GM12878 (cell line): ENCODE results near the gene GNA14. TPM values are rescaled to one million over a fixed set of nuclear protein-coding genes. Genes with fewer than 3 reads are reported as not detected.

ENCODE experiments used
- ATAC-seq: fragments of 200-7000 bp; cut with Tn5 transposase; 3 replicates; pipeline ENCODE4 v1.9.1; 2020; ENCODE audit warnings: mild to moderate bottlenecking, moderate library complexity
- BruUV-seq: library from RNA; stranded (reverse); fragments of 400-500 nt; replicated peaks from 2 replicates; lab custom pipeline; 2021; lab: Mats Ljungman, UMichigan
- CTCF ChIA-PET: fragments of 300-600 bp; sonication (Branson Sonifier 250); formaldehyde crosslinking; extraction: SDS; loops from one replicate; lab custom pipeline; 2021; ENCODE audit warnings: inconsistent platforms; lab: Yijun Ruan, JAX
- POLR2A ChIA-PET: fragments of 350-600 bp; formaldehyde crosslinking; extraction: SDS; loops from one replicate; lab custom pipeline; 2021; ENCODE audit warnings: inconsistent platforms; lab: Charles Lee
- RAD21 ChIA-PET: fragments of 300-600 bp; sonication (Branson Sonifier 250); formaldehyde crosslinking; loops from one replicate; lab custom pipeline; 2023; ENCODE audit warnings: antibody characterized with exemption; ENCODE audit not compliant: unreplicated experiment; lab: Charles Lee
- SMC1A ChIA-PET: fragments of 300-600 bp; sonication (Branson Sonifier 250); formaldehyde crosslinking; loops from one replicate; lab custom pipeline; 2023; ENCODE audit not compliant: unreplicated experiment, uncharacterized antibody; lab: Charles Lee
- DNase-seq: peaks from one replicate; pipeline ENCODE4 v3.0.0-alpha.2; 2011; ENCODE audit warnings: low read depth, low spot score
- FAIRE-seq: peaks from 3 replicates; lab custom pipeline; 2011; peaks lifted over from hg19 to GRCh38; lab: Jason Lieb, UNC
- H2AFZ ChIP-seq: 2 replicates; pipeline ENCODE4 v1.6.0; 2011; ENCODE audit warnings: low read depth, low read length, control low read depth; ENCODE audit not compliant: control insufficient read depth
- H3K27ac ChIP-seq: 2 replicates; pipeline ENCODE4 v1.5.1; 2011; ENCODE audit warnings: control low read depth; ENCODE audit not compliant: control insufficient read depth, insufficient read depth
- H3K27me3 ChIP-seq, 2 experiments: replicated peaks in 1 of 2; 2 replicates each; pipeline versions ENCODE4 v1.6.0 to v1.6.1; 2011; ENCODE audit warnings: low read length in 1 of 2; ENCODE audit not compliant: control insufficient read depth in 2 of 2, insufficient read depth in 2 of 2
- H3K36me3 ChIP-seq, 2 experiments: 2 replicates each; pipeline ENCODE4 v1.5.1; 2011; ENCODE audit warnings: low read length in 1 of 2; ENCODE audit not compliant: control insufficient read depth in 2 of 2, insufficient read depth in 2 of 2
- H3K4me1 ChIP-seq: 2 replicates; pipeline ENCODE4 v1.6.1; 2011; ENCODE audit warnings: mild to moderate bottlenecking, low read length, moderate library complexity, mixed read lengths; ENCODE audit not compliant: control insufficient read depth, insufficient read depth
- H3K4me2 ChIP-seq: 2 replicates; pipeline ENCODE4 v1.6.0; 2011; ENCODE audit warnings: control low read depth; ENCODE audit not compliant: control insufficient read depth, insufficient read depth
- H3K4me3 ChIP-seq: fragments of 200-600 bp; sonication (generic); 2 replicates; pipeline ENCODE4 v1.5.1; 2016
- H3K79me2 ChIP-seq: 2 replicates; pipeline ENCODE4 v1.6.0; 2011; ENCODE audit warnings: low read length; ENCODE audit not compliant: control insufficient read depth, insufficient read depth
- H3K9ac ChIP-seq: 2 replicates; pipeline ENCODE4 v1.8.0; 2011; ENCODE audit warnings: low read length, control low read depth, mixed read lengths; ENCODE audit not compliant: control insufficient read depth, insufficient read depth
- H3K9me3 ChIP-seq: replicated peaks from 3 replicates; pipeline ENCODE4 v1.5.1; 2011; ENCODE audit warnings: mild to moderate bottlenecking, low read length; ENCODE audit not compliant: control insufficient read depth, insufficient read depth
- H4K20me1 ChIP-seq: 2 replicates; pipeline ENCODE4 v1.6.0; 2011; ENCODE audit not compliant: control insufficient read depth, insufficient read depth
- BRCA1 ChIP-seq: IDR thresholded peaks from 2 replicates; pipeline ENCODE4 v1.6.1; 2011; ENCODE audit warnings: low read depth, low read length, improper control_type of control experiment
- CBFB ChIP-seq: IDR thresholded peaks from 2 replicates; pipeline ENCODE4 v1.6.1; 2016; ENCODE audit warnings: antibody characterized with exemption, low read depth
- CEBPB ChIP-seq, 2 experiments: fragments of 150-350 bp in 1 of 2; IDR thresholded peaks; 2 replicates each; pipeline ENCODE4 v1.6.1; 2012 to 2014; ENCODE audit warnings: low read depth in 2 of 2, low read length in 2 of 2, borderline replicate concordance in 1 of 2, inconsistent platforms in 1 of 2
- CREB1 ChIP-seq: IDR thresholded peaks from 2 replicates; pipeline ENCODE4 v1.6.1; 2012; ENCODE audit warnings: low read depth, mild to moderate bottlenecking, inconsistent platforms
- FOS ChIP-seq: IDR thresholded peaks from 3 replicates; pipeline ENCODE4 v1.6.1; 2011; ENCODE audit warnings: borderline replicate concordance; ENCODE audit not compliant: insufficient read length; ENCODE audit errors: extremely low read depth
- HCFC1 ChIP-seq: fragments of 150-350 bp; IDR thresholded peaks from 2 replicates; pipeline ENCODE4 v1.6.1; 2014; ENCODE audit warnings: low read length
- IKZF1 ChIP-seq: fragments of 450-650 bp; conservative IDR thresholded peaks from 2 replicates; pipeline ENCODE4 v1.6.1; 2017; ENCODE audit warnings: antibody characterized with exemption, mild to moderate bottlenecking
- IRF4 ChIP-seq: IDR thresholded peaks from 2 replicates; pipeline ENCODE4 v1.6.1; 2011; ENCODE audit warnings: low read depth, low read length
- NFYB ChIP-seq: IDR thresholded peaks from 2 replicates; pipeline ENCODE4 v1.6.1; 2011; ENCODE audit warnings: low read depth, mild to moderate bottlenecking, low read length, improper control_type of control experiment, moderate library complexity; ENCODE audit not compliant: insufficient read depth
- PML ChIP-seq: IDR thresholded peaks from 2 replicates; pipeline ENCODE4 v1.6.1; 2012; ENCODE audit warnings: low read length, inconsistent platforms
- RBBP5 ChIP-seq: fragments of 200-600 bp; sonication (generic); conservative IDR thresholded peaks from 2 replicates; pipeline ENCODE4 v1.6.1; 2016
- SMAD1 ChIP-seq: fragments of 450-650 bp; IDR thresholded peaks from 2 replicates; pipeline ENCODE4 v1.6.1; 2018; ENCODE audit warnings: mild to moderate bottlenecking, low read depth; ENCODE audit not compliant: partially characterized antibody
- SRF ChIP-seq, 2 experiments: IDR thresholded peaks; 2 replicates each; pipeline ENCODE4 v1.6.1; 2011; ENCODE audit warnings: low read depth in 2 of 2, low read length in 2 of 2, mild to moderate bottlenecking in 1 of 2, moderate library complexity in 1 of 2
- SUZ12 ChIP-seq: fragments of 200-600 bp; sonication (generic); IDR thresholded peaks from one replicate; pipeline ENCODE4 v1.6.1; 2018; ENCODE audit warnings: antibody characterized with exemption, mild to moderate bottlenecking; ENCODE audit not compliant: unreplicated experiment
- WGBS: methylation state at CpG from one replicate; pipeline ENCODE4 v1.1.6; 2016; ENCODE audit warnings: low lambda C conversion rate; ENCODE audit not compliant: insufficient replicate concordance, insufficient coverage; ENCODE audit errors: missing lambda C conversion rate; 5-methylcytosine and 5-hydroxymethylcytosine counted together
- in situ Hi-C: fragments of 300-500 bp; cut with MboI; formaldehyde crosslinking; loops from 9 replicates; pipeline ENCODE4 v1.14.3; 2018; ENCODE audit warnings: mixed read lengths
- intact Hi-C: fragments of 100-400 bp; cut with micrococcal nuclease; formaldehyde crosslinking; loops from one replicate; pipeline ENCODE4 v1.14.2; 2022; ENCODE audit not compliant: unreplicated experiment
- polyA plus RNA-seq, 11 experiments: library from polyadenylated mRNA; depleted of rRNA in 4 of 11; unstranded in 6 of 11; stranded (reverse) in 5 of 11; fragments of >200 nt; fragmentation: Nextera tagmentation in 4 of 11; fragmentation: Illumina TruSeq in 1 of 11; extraction: Ambion mirVana in 4 of 11; extraction: Trizol in 1 of 11; gene quantifications; 1 replicate in 1 of 11; 2 replicates in 10 of 11; pipeline versions ENCODE4 v1.2.1 to v1.2.3, GENCODE V29; 2011 to 2016; ENCODE audit warnings: inconsistent platforms in 2 of 11, missing spikeins in 2 of 11, low read depth in 1 of 11
- total RNA-seq, 4 experiments: library from RNA; depleted of rRNA in 3 of 4; stranded (reverse); fragments of >200 nt in 3 of 4; fragmentation: Illumina TruSeq in 1 of 4; extraction: Trizol in 1 of 4; gene quantifications; 2 replicates each; pipeline versions ENCODE4 v1.2.1 to v1.2.3, GENCODE V29; 2013 to 2021
- TF ChIP-seq, protein P1 (sequence below): IDR thresholded peaks from 2 replicates; pipeline ENCODE4 v1.6.1; 2011; ENCODE audit warnings: mild to moderate bottlenecking, low read depth, low read length, moderate library complexity; ENCODE audit not compliant: insufficient replicate concordance
- TF ChIP-seq, protein P2 (sequence below): fragments of 150-350 bp; IDR thresholded peaks from 2 replicates; pipeline ENCODE4 v1.6.1; 2016; ENCODE audit warnings: low read depth, low read length
- TF ChIP-seq, protein P3 (sequence below): IDR thresholded peaks from 2 replicates; pipeline ENCODE4 v1.6.1; 2011; ENCODE audit warnings: low read depth, mild to moderate bottlenecking, low read length, moderate library complexity, borderline replicate concordance; ENCODE audit errors: extremely low read depth

The GNA14 gene
- total and polyA plus RNA-seq, 10 of the 15 experiments (the other 5 are each of a cell fraction or from before 2014, with no cell fraction given), result 0.17 TPM; not detected in 9

DNA sequence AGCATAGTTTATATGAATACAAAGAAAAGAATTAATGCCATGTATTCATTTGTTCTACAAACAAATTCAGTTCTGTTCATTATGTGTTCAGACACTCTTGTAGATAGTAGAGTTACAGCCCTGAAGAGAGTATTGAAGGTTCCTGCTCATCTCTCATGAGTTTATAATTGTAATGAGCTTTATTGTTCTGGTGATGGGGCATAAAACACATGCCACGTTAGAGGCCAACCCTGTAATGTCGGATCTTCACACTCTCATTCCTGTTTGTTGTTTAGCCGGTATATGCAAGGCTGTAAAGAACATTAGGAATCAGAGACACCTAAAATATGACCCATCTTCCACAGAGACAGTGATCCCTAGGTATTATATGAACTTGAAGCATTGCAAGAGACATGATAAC, 256.3 kb downstream of the GNA14 start:
- Histone ChIP-seq H3K79me2 (no peaks in the 10 kb centered on the region), H3K27ac (no peak overlapping the region), H4K20me1 (no peaks in the 10 kb centered on the region), H3K4me1 (no peaks in the 10 kb centered on the region), H3K4me2 (no peak overlapping the region), H2AFZ (no peak overlapping the region), H3K9me3 (no peaks in the 10 kb centered on the region), H3K4me3 (no peak overlapping the region), H3K27me3 (no peaks in the 10 kb centered on the region), H3K36me3 (peaks cover 0 to 3% of the 10 kb centered on the region in 2 experiments; a peak in 2 of 4 replicates), H3K9ac (no peak overlapping the region)
- ATAC-seq (no peak), FAIRE-seq (no peak), DNase-seq (no peak)
- intact Hi-C loops, result no loop called here
- 94% methylated on average over 3 of the region's 3 CpGs for WGBS
- TF ChIP-seq, protein P1, sequence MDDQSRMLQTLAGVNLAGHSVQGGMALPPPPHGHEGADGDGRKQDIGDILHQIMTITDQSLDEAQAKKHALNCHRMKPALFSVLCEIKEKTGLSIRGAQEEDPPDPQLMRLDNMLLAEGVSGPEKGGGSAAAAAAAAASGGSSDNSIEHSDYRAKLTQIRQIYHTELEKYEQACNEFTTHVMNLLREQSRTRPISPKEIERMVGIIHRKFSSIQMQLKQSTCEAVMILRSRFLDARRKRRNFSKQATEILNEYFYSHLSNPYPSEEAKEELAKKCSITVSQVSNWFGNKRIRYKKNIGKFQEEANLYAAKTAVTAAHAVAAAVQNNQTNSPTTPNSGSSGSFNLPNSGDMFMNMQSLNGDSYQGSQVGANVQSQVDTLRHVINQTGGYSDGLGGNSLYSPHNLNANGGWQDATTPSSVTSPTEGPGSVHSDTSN, result no peak
- TF ChIP-seq SMAD1 (no peak), SRF (IDR thresholded peaks at IDR 0.05; ENCODE audit: low read depth in 2 of 2, low read length in 2 of 2) (no peak), RBBP5 (no peak), SUZ12 (no peak), IKZF1 (no peak), FOS (no peak), CBFB (no peak), BRCA1 (no peak), NFYB (no peak), CREB1 (no peak), CEBPB (IDR thresholded peaks at IDR 0.05; ENCODE audit: borderline replicate concordance in 1 of 2, low read depth in 2 of 2, low read length in 2 of 2) (no peak), HCFC1 (no peak), IRF4 (no peak), PML (no peak)
- TF ChIP-seq, protein P2, sequence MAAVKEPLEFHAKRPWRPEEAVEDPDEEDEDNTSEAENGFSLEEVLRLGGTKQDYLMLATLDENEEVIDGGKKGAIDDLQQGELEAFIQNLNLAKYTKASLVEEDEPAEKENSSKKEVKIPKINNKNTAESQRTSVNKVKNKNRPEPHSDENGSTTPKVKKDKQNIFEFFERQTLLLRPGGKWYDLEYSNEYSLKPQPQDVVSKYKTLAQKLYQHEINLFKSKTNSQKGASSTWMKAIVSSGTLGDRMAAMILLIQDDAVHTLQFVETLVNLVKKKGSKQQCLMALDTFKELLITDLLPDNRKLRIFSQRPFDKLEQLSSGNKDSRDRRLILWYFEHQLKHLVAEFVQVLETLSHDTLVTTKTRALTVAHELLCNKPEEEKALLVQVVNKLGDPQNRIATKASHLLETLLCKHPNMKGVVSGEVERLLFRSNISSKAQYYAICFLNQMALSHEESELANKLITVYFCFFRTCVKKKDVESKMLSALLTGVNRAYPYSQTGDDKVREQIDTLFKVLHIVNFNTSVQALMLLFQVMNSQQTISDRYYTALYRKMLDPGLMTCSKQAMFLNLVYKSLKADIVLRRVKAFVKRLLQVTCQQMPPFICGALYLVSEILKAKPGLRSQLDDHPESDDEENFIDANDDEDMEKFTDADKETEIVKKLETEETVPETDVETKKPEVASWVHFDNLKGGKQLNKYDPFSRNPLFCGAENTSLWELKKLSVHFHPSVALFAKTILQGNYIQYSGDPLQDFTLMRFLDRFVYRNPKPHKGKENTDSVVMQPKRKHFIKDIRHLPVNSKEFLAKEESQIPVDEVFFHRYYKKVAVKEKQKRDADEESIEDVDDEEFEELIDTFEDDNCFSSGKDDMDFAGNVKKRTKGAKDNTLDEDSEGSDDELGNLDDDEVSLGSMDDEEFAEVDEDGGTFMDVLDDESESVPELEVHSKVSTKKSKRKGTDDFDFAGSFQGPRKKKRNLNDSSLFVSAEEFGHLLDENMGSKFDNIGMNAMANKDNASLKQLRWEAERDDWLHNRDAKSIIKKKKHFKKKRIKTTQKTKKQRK, result no peak
- TF ChIP-seq, protein P3, sequence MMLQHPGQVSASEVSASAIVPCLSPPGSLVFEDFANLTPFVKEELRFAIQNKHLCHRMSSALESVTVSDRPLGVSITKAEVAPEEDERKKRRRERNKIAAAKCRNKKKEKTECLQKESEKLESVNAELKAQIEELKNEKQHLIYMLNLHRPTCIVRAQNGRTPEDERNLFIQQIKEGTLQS, result no peak
- ChIA-PET CTCF (no interaction called here), RAD21 (no interaction called here), POLR2A (no interaction called here), SMC1A (no interaction called here)
- BruUV-seq, result no TSS peak
- in situ Hi-C loops, result no loop called here
